GM20431 (cell line): ENCODE data around the gene TAAR9.

Experiments used
- in situ Hi-C: fragments of 300-500 bp; cut with MseI, MboI; formaldehyde crosslinking; loops from one replicate; pipeline ENCODE4 v1.15.0; 2020; ENCODE audit warnings: low sequenced_read_pairs; ENCODE audit not compliant: unreplicated experiment

TAAR9 gene

GRCh38 chr6:132537977-132538376, at the start of gene TAAR9:
TSS of gene TAAR9 (plus strand) at chr6:132538277. CDS start at chr6:132538290, 13 bp downstream.
- in situ Hi-C loops: loop anchor here (25.0 kb wide), 1 partner anchor 249 kb away; the partner anchor contains the start of gene SLC18B1

- in situ Hi-C loops: no loop called here
These were observed 48.7 kb upstream of the TAAR9 start for GRCh38 chr6:132489376-132489775.

- in situ Hi-C loops: no loop called here
These were observed 48.1 kb upstream of the TAAR9 start for GRCh38 chr6:132490024-132490423.

- in situ Hi-C loops: no loop called here
These were observed 47.4 kb upstream of the TAAR9 start for GRCh38 chr6:132490478-132491204.

- in situ Hi-C loops: no loop called here
These were observed 46.8 kb upstream of the TAAR9 start for GRCh38 chr6:132491303-132491702.

- in situ Hi-C loops: no loop called here
These were observed 46.2 kb upstream of the TAAR9 start for GRCh38 chr6:132491881-132492280.

GRCh38 chr6:132494954-132495353, 43.1 kb upstream of the TAAR9 start:
- in situ Hi-C loops: no loop called here

GRCh38 chr6:132495604-132496079, 42.4 kb upstream of the TAAR9 start:
- in situ Hi-C loops: no loop called here

GRCh38 chr6:132496519-132497180, 41.4 kb upstream of the TAAR9 start:
- in situ Hi-C loops: no loop called here

GRCh38 chr6:132498638-132499037, 39.4 kb upstream of the TAAR9 start:
- in situ Hi-C loops: no loop called here

GRCh38 chr6:132499757-132500156, 38.3 kb upstream of the TAAR9 start:
- in situ Hi-C loops: no loop called here

GRCh38 chr6:132504757-132505156, 33.3 kb upstream of the TAAR9 start:
- in situ Hi-C loops: no loop called here

- in situ Hi-C loops: no loop called here
These were observed 32.9 kb upstream of the TAAR9 start for GRCh38 chr6:132505158-132505557.

- in situ Hi-C loops: no loop called here
These were observed 31.6 kb upstream of the TAAR9 start for GRCh38 chr6:132506461-132506860.

- in situ Hi-C loops: no loop called here
These were observed 30.9 kb upstream of the TAAR9 start for GRCh38 chr6:132506869-132507808.

GRCh38 chr6:132511210-132511830, 26.8 kb upstream of the TAAR9 start:
- in situ Hi-C loops: no loop called here

GRCh38 chr6:132511831-132512220, 26.3 kb upstream of the TAAR9 start:
- in situ Hi-C loops: no loop called here

GRCh38 chr6:132512342-132512637, 25.8 kb upstream of the TAAR9 start:
- in situ Hi-C loops: no loop called here

- in situ Hi-C loops: no loop called here
These were observed 25.1 kb upstream of the TAAR9 start, which contains the start of gene STX7 for GRCh38 chr6:132512638-132513632. TSS of gene STX7 (minus strand) at chr6:132513116. CDS start at chr6:132503530, 9,586 bp downstream.
